ENCODE data around the gene RAC3.

Gene RAC3

GRCh38 chr17:82081546-82081945 lies 50.1 kb downstream of the RAC3 start:
- no peak overlapping the region for H3K9ac ChIP-seq (ENCODE audit: insufficient read length, low read depth)
- no peak overlapping the region for H3K4me3 ChIP-seq (ENCODE audit: insufficient read length, low read depth)
- H3K27me3 ChIP-seq (ENCODE audit: insufficient read depth, insufficient read length) = no peaks in the 10 kb centered on the region
- H3K9me3 ChIP-seq (ENCODE audit: insufficient read depth, low read length) = no peaks in the 10 kb centered on the region
- no peak for DNase-seq (ENCODE audit: low read depth, low spot score)
- no peak for TF ChIP-seq SUZ12 (IDR thresholded peaks at IDR 0.05; ENCODE audit: extremely low read depth, insufficient read depth, insufficient read length)
- no peak for TF ChIP-seq YY1 (IDR thresholded peaks at IDR 0.05; ENCODE audit: insufficient read depth, insufficient read length)
- no peak for TF ChIP-seq ZNF274 (IDR thresholded peaks at IDR 0.05; ENCODE audit: low read depth, low read length)
- peaks cover 17% of the 10 kb centered on the region for H3K4me1 ChIP-seq (ENCODE audit: insufficient read depth, insufficient read length)
- H3K36me3 ChIP-seq (ENCODE audit: insufficient read depth, insufficient read length, low read length) = peaks cover 95% of the 10 kb centered on the region

DNA sequence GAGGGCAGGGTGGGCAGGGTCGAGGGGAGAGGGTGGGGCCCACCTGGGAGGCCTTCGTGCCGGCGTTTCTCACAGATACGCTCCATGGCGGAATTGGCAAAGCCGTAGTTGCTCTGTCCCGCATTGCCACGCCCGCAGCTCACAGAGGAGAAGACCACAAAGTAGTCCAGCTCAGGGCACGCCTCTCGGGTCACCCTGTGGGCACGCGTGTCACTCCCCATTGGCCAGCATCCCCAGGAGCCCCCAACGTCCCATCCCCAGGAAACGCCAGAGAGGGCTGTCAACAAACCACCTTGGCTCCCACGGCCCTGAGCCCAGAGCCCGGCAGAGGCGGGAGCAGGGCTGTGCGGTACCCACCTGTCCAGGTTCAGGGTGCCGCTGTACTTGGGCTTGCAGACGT lies 50.5 kb downstream of the RAC3 start:
- Histone ChIP-seq H3K9me3 (ENCODE audit: insufficient read depth, low read length) (no peaks in the 10 kb centered on the region), H3K4me3 (ENCODE audit: insufficient read length, low read depth) (no peak overlapping the region), H3K36me3 (ENCODE audit: insufficient read depth, insufficient read length, low read length) (peaks cover 95% of the 10 kb centered on the region), H3K9ac (ENCODE audit: insufficient read length, low read depth) (no peak overlapping the region), H3K27me3 (ENCODE audit: insufficient read depth, insufficient read length) (no peaks in the 10 kb centered on the region), H3K4me1 (ENCODE audit: insufficient read depth, insufficient read length) (peaks cover 15% of the 10 kb centered on the region)
- no peak for DNase-seq (ENCODE audit: low read depth, low spot score)
- TF ChIP-seq ZNF274 (IDR thresholded peaks at IDR 0.05; ENCODE audit: low read depth, low read length) = no peak
- no peak for TF ChIP-seq YY1 (IDR thresholded peaks at IDR 0.05; ENCODE audit: insufficient read depth, insufficient read length)
- no peak for TF ChIP-seq SUZ12 (IDR thresholded peaks at IDR 0.05; ENCODE audit: extremely low read depth, insufficient read depth, insufficient read length)

- no peaks in the 10 kb centered on the region for H3K27me3 ChIP-seq (ENCODE audit: insufficient read depth, insufficient read length)
- peaks cover 97% of the 10 kb centered on the region for H3K36me3 ChIP-seq (ENCODE audit: insufficient read depth, insufficient read length, low read length)
- H3K4me1 ChIP-seq (ENCODE audit: insufficient read depth, insufficient read length) = peaks cover 11% of the 10 kb centered on the region
- no peaks in the 10 kb centered on the region for H3K9me3 ChIP-seq (ENCODE audit: insufficient read depth, low read length)
- no peak for DNase-seq (ENCODE audit: low read depth, low spot score)
- H3K9ac ChIP-seq (ENCODE audit: insufficient read length, low read depth) = no peak overlapping the region
- TF ChIP-seq YY1 (IDR thresholded peaks at IDR 0.05; ENCODE audit: insufficient read depth, insufficient read length) (no peak), SUZ12 (IDR thresholded peaks at IDR 0.05; ENCODE audit: extremely low read depth, insufficient read depth, insufficient read length) (no peak), ZNF274 (IDR thresholded peaks at IDR 0.05; ENCODE audit: low read depth, low read length) (no peak)
- H3K4me3 ChIP-seq (ENCODE audit: insufficient read length, low read depth) = no peak overlapping the region
Measured at GRCh38 chr17:82082456-82082855, 51.0 kb downstream of the RAC3 start.

DNA sequence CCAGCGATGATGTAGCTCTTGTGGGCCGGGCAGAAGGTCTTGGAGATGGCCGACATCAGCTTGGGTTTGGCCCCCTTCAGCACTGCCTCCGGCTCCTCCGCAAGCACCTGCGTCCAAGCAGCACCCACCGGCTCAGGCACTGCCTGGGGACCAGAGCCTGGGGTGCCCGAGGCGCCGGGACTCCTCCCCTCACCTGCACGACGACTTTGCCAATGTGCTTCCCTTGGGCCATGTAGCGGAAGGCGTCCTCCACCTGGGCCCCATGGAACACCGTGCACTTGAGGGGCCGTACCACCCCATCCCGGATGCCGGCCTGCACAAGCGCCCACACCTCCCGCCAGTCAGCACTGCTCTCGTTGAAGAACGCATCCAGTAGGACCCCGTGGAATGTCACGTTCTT lies 51.5 kb downstream of the RAC3 start:
- H3K9me3 ChIP-seq (ENCODE audit: insufficient read depth, low read length) = no peaks in the 10 kb centered on the region
- H3K27me3 ChIP-seq (ENCODE audit: insufficient read depth, insufficient read length) = no peaks in the 10 kb centered on the region
- no peak overlapping the region for H3K4me3 ChIP-seq (ENCODE audit: insufficient read length, low read depth)
- peaks cover 97% of the 10 kb centered on the region for H3K36me3 ChIP-seq (ENCODE audit: insufficient read depth, insufficient read length, low read length)
- H3K9ac ChIP-seq (ENCODE audit: insufficient read length, low read depth) = no peak overlapping the region
- TF ChIP-seq ZNF274 (IDR thresholded peaks at IDR 0.05; ENCODE audit: low read depth, low read length) (no peak), YY1 (IDR thresholded peaks at IDR 0.05; ENCODE audit: insufficient read depth, insufficient read length) (no peak), SUZ12 (IDR thresholded peaks at IDR 0.05; ENCODE audit: extremely low read depth, insufficient read depth, insufficient read length) (no peak)
- DNase-seq (ENCODE audit: low read depth, low spot score) = no peak
- peaks cover 7% of the 10 kb centered on the region for H3K4me1 ChIP-seq (ENCODE audit: insufficient read depth, insufficient read length)
